RWPE1 (cell line): ENCODE data around the gene PFDN4.
A peak's percentile ranks its signal among the peaks of the same experiment; 100 is the strongest.

Source experiments
- CTCF ChIA-PET: fragments of 350-600 bp; sonication (Branson Sonifier 250); formaldehyde crosslinking; extraction: SDS; loops from one replicate; lab custom pipeline; 2021; lab: Yijun Ruan, JAX
- POLR2A ChIA-PET: fragments of 400-600 bp; formaldehyde crosslinking; extraction: SDS; loops from one replicate; lab custom pipeline; 2020; ENCODE audit warnings: antibody characterized with exemption; ENCODE audit not compliant: low non-redundant PET; lab: Yijun Ruan, JAX
- DNase-seq: peaks from one replicate; pipeline ENCODE4 v3.0.0; 2012; ENCODE audit warnings: low spot score
- H3K27ac ChIP-seq: fragments of 450-650 bp; 2 replicates; pipeline ENCODE4 v1.5.1; 2017
- TF ChIP-seq, protein P1 (sequence below): fragments of 450-650 bp; conservative IDR thresholded peaks from 2 replicates; pipeline ENCODE4 v1.5.1; 2017; ENCODE audit warnings: low read depth, mild to moderate bottlenecking

Gene PFDN4

GRCh38 chr20:54161821-54162149, 46.1 kb upstream of the PFDN4 start:
- no peak for DNase-seq
- POLR2A ChIA-PET: no interaction called here
- CTCF ChIA-PET: interaction anchor here (0.9 kb wide), 1 partner anchor 14 kb away, joined by 3 read pairs; no protein-coding TSS in a partner anchor
- H3K27ac ChIP-seq: no peak overlapping the region
- TF ChIP-seq, protein P1, sequence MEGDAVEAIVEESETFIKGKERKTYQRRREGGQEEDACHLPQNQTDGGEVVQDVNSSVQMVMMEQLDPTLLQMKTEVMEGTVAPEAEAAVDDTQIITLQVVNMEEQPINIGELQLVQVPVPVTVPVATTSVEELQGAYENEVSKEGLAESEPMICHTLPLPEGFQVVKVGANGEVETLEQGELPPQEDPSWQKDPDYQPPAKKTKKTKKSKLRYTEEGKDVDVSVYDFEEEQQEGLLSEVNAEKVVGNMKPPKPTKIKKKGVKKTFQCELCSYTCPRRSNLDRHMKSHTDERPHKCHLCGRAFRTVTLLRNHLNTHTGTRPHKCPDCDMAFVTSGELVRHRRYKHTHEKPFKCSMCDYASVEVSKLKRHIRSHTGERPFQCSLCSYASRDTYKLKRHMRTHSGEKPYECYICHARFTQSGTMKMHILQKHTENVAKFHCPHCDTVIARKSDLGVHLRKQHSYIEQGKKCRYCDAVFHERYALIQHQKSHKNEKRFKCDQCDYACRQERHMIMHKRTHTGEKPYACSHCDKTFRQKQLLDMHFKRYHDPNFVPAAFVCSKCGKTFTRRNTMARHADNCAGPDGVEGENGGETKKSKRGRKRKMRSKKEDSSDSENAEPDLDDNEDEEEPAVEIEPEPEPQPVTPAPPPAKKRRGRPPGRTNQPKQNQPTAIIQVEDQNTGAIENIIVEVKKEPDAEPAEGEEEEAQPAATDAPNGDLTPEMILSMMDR: no peak

DNA sequence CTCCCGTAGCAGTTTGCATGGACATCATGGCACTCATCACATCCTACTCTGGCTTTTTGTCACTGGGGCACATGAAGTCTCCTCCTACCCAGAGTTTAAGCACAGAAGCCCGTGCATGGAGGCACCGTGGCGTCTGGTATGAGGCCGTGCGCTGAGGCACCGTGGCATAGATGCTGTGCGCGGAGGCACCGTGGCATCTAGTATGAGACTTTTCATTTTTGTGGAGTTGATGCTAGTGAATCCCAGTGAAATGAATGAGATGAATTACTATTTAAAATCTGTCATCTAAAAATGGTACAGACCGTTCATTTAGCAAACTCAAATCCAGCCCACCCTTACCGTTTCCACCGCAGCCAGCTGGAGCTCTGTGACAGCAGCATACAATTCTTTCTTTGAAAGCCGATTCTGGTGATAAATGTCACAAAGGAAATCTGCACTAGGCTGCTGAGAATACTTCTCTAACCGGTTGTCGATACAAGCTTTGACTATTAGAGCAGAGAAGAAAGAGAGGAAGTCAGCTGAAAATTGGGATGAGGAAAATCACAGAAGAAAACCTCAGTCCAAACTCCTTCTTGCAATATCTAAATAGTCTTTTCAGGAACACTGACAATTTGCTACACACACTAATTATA, 45.4 kb upstream of the PFDN4 start:
- H3K27ac ChIP-seq: no peak overlapping the region
- CTCF ChIA-PET: interaction anchor here (0.6 to 0.9 kb wide), 2 partner anchors 13 to 1784 kb away, joined by 3 to 4 read pairs; no protein-coding TSS in a partner anchor
- no peak for DNase-seq
- POLR2A ChIA-PET: no interaction called here
- TF ChIP-seq, protein P1: no peak

DNA sequence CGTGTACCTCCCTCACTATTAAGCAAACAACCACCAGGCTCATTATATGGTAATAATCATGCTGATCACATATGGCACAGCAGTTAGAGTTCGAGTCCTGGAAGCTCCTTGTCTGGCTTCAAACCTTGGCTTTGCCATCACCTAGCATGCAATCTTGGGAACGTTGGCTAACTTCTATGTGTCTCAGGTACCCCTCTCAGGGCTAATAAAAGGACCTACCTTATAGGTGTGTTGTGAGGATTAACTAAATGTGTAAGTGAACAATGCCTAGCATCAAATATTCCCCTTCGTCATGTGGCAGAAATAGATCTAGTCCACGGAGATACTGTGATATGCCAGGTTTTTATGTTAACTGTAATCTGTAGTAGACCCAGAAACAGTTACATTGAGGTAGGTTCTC, 44.5 kb upstream of the PFDN4 start:
- TF ChIP-seq, protein P1: no peak
- ChIA-PET POLR2A (no interaction called here), CTCF (interaction anchor here (0.6 kb wide), 2 partner anchors 194 to 200 kb away, joined by 3 read pairs; no protein-coding TSS in a partner anchor)
- no peak overlapping the region for H3K27ac ChIP-seq
- no peak for DNase-seq

- ChIA-PET CTCF (no interaction called here), POLR2A (no interaction called here)
- no peak overlapping the region for H3K27ac ChIP-seq
- TF ChIP-seq, protein P1: no peak
- DNase-seq: no peak
Measured at GRCh38 chr20:54165014-54165413, 42.9 kb upstream of the PFDN4 start.

DNA sequence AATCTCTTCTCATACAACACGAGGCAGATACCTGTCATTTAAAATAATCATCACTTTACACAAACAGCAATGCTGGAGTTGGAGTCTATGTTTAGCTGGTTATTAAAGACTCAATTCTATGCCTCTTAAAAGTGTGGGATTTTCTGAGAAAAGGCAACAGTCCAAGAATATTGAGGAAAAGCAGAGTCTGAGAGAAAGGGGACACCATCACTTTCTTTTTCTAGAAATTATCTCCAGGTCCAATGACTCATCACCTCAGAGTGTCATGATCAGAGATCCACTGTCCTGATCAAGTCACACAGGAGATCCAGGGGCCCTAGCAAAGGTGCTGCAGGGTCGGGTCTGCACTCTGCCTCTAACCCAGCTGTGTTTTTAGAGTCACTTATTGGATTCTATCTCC, 42.1 kb upstream of the PFDN4 start:
- ChIA-PET POLR2A (no interaction called here), CTCF (no interaction called here)
- TF ChIP-seq, protein P1: no peak

GRCh38 chr20:54166987-54167662, 40.8 kb upstream of the PFDN4 start:
- ChIA-PET POLR2A (no interaction called here), CTCF (interaction anchor here (0.5 to 1.2 kb wide), 3 partner anchors 20 to 70 kb away, joined by 3 read pairs; no protein-coding TSS in a partner anchor)
- H3K27ac ChIP-seq: peak overlapping the region; percentile 69
- DNase-seq: no peak
- TF ChIP-seq, protein P1: no peak

More for the DNA sequence above, 42.1 kb upstream of the PFDN4 start:
- no peak overlapping the region for H3K27ac ChIP-seq
- DNase-seq: no peak
